ENCODE data around the gene PJA2.
A peak's percentile ranks its signal among the peaks of the same experiment; 100 is the strongest.

The PJA2 gene

GRCh38 chr5:109408991-109409843 lies 557 bp downstream of the PJA2 start:
- peak; percentile 35 for DNase-seq

GRCh38 chr5:109407913-109408312 lies 1.9 kb downstream of the PJA2 start:
- no peak for DNase-seq

GRCh38 chr5:109406719-109407118 lies 3.1 kb downstream of the PJA2 start:
- no peak for DNase-seq

- no peak for DNase-seq
These were observed 5.3 kb downstream of the PJA2 start for GRCh38 chr5:109404428-109404960.

GRCh38 chr5:109403469-109403868 lies 6.3 kb downstream of the PJA2 start:
- DNase-seq: no peak

GRCh38 chr5:109399092-109399759 lies 10.5 kb downstream of the PJA2 start:
- no peak for DNase-seq

GRCh38 chr5:109396965-109397364 lies 12.8 kb downstream of the PJA2 start:
- DNase-seq: no peak

- DNase-seq: no peak
These were observed 15.0 kb downstream of the PJA2 start for GRCh38 chr5:109394806-109395205.

- DNase-seq: no peak
These were observed 19.6 kb downstream of the PJA2 start for GRCh38 chr5:109390188-109390587.

GRCh38 chr5:109388407-109388806 lies 21.4 kb downstream of the PJA2 start:
- DNase-seq: no peak

GRCh38 chr5:109387408-109387974 lies 22.3 kb downstream of the PJA2 start:
- no peak for DNase-seq

GRCh38 chr5:109378095-109378494 lies 31.7 kb downstream of the PJA2 start:
- no peak for DNase-seq

GRCh38 chr5:109374625-109375024 lies 35.1 kb downstream of the PJA2 start:
- no peak for DNase-seq

- DNase-seq: no peak
These were observed 35.8 kb downstream of the PJA2 start for GRCh38 chr5:109373932-109374331.

- DNase-seq: no peak
These were observed 39.4 kb downstream of the PJA2 start for GRCh38 chr5:109370343-109370742.

GRCh38 chr5:109365653-109366052 lies 44.1 kb downstream of the PJA2 start:
- DNase-seq: no peak

GRCh38 chr5:109364977-109365376 lies 44.8 kb downstream of the PJA2 start:
- no peak for DNase-seq

- DNase-seq: no peak
These were observed 50.1 kb downstream of the PJA2 start for GRCh38 chr5:109359642-109360041.

GRCh38 chr5:109357807-109358206 lies 52.0 kb downstream of the PJA2 start:
- DNase-seq: no peak

- no peak for DNase-seq
These were observed 55.0 kb downstream of the PJA2 start for GRCh38 chr5:109354761-109355160.

GRCh38 chr5:109351988-109352864 lies 57.5 kb downstream of the PJA2 start:
- no peak for DNase-seq

GRCh38 chr5:109350537-109351270 lies 59.1 kb downstream of the PJA2 start:
- DNase-seq: no peak
